Thoracic aorta (tissue), 2 donors: ENCODE measurements around the gene PRSS1. TPM values are rescaled to one million over a fixed set of nuclear protein-coding genes. Genes with fewer than 3 reads are reported as not detected.

Experiments used
- ATAC-seq: fragments of 150-250 bp; one replicate; pipeline ENCODE4 v1.8.0; 2017; ENCODE audit warnings: low read depth; ENCODE audit not compliant: insufficient number of reproducible peaks, low FRiP score
- DNase-seq: peaks from one replicate; pipeline ENCODE4 v3.0.0-alpha.2; 2020; ENCODE audit warnings: low spot score
- H3K27ac ChIP-seq, 2 donors: fragments of 200-600 bp; sonication (generic); 1 replicate in 1 of 2; 2 replicates in 1 of 2; pipeline ENCODE4 v1.5.1; 2016; ENCODE audit warnings: mild to moderate bottlenecking in 2 of 2, moderate library complexity in 2 of 2
- H3K27me3 ChIP-seq: fragments of 200-600 bp; sonication (generic); replicated peaks from 2 replicates; pipeline ENCODE4 v1.6.0; 2016; ENCODE audit warnings: mild to moderate bottlenecking; ENCODE audit not compliant: insufficient read depth
- H3K36me3 ChIP-seq: fragments of 200-600 bp; sonication (generic); one replicate; pipeline ENCODE4 v1.5.1; 2016
- H3K4me1 ChIP-seq, 2 donors: fragments of 200-600 bp; sonication (generic); 1 replicate in 1 of 2; 2 replicates in 1 of 2; pipeline versions ENCODE4 v1.5.1 to v1.6.0; 2016; ENCODE audit warnings: low read depth in 2 of 2, mild to moderate bottlenecking in 1 of 2; ENCODE audit not compliant: control insufficient read depth in 1 of 2
- H3K4me3 ChIP-seq: fragments of 200-600 bp; sonication (generic); 2 replicates; pipeline ENCODE4 v1.5.1; 2016; ENCODE audit warnings: mild to moderate bottlenecking
- H3K9me3 ChIP-seq: fragments of 200-600 bp; sonication (generic); 2 replicates; pipeline ENCODE4 v1.5.1; 2016
- total RNA-seq, 2 donors: library from RNA; depleted of rRNA; stranded (reverse); fragments of >200 nt; gene quantifications; one replicate each; pipeline versions ENCODE4 v1.1.0 to v1.2.3, GENCODE V29; 2016
- TF ChIP-seq, protein P1 (sequence below): fragments of 200-600 bp; sonication (generic); IDR thresholded peaks from one replicate; pipeline ENCODE4 v1.5.1; 2019; ENCODE audit warnings: antibody characterized with exemption

PRSS1 gene
- total RNA-seq, 2 donors from 2014 or later, result 5.1 to 16.9 TPM

GRCh38 chr7:142718313-142718712, 31.0 kb upstream of the PRSS1 start:
- TF ChIP-seq, protein P1, sequence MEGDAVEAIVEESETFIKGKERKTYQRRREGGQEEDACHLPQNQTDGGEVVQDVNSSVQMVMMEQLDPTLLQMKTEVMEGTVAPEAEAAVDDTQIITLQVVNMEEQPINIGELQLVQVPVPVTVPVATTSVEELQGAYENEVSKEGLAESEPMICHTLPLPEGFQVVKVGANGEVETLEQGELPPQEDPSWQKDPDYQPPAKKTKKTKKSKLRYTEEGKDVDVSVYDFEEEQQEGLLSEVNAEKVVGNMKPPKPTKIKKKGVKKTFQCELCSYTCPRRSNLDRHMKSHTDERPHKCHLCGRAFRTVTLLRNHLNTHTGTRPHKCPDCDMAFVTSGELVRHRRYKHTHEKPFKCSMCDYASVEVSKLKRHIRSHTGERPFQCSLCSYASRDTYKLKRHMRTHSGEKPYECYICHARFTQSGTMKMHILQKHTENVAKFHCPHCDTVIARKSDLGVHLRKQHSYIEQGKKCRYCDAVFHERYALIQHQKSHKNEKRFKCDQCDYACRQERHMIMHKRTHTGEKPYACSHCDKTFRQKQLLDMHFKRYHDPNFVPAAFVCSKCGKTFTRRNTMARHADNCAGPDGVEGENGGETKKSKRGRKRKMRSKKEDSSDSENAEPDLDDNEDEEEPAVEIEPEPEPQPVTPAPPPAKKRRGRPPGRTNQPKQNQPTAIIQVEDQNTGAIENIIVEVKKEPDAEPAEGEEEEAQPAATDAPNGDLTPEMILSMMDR, result no peak
- no peaks in the 10 kb centered on the region for H3K36me3 ChIP-seq
- no peaks in the 10 kb centered on the region for H3K4me1 ChIP-seq
- ATAC-seq (no peak), DNase-seq (no peak)
- no peak overlapping the region for H3K27ac ChIP-seq
- no peaks in the 10 kb centered on the region for H3K27me3 ChIP-seq
- no peak overlapping the region for H3K4me3 ChIP-seq
- H3K9me3 ChIP-seq, result no peaks in the 10 kb centered on the region

DNA sequence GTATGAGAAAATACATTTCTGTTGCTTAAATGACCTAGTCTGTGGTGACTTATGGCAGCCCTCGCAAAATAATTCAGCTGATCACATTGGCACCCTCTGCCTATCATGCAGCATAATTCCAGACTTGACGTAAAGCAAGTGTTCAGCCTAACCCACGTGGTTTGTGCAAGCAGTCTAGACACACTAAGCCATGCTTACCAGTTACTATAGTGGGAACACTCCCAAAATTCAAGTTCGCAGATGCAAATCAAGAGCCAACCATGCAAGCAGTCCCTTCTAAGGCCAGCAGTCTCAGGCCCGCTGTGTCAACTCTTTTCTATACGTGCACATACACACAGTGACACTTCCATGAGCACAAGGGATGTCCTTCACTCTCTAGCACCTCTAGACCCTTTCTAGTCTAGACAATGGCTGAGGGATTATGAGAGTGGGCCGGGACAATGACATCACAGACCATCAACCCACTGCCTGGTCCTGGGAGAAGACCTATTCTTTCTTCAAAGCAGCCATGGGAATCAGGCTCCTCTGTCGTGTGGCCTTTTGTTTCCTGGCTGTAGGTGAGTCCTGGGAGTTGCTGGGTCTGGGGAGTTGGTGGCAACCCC, 29.0 kb upstream of the PRSS1 start:
- no peak for DNase-seq

GRCh38 chr7:142720986-142721385, 28.3 kb upstream of the PRSS1 start:
- Histone ChIP-seq H3K4me1 (no peaks in the 10 kb centered on the region), H3K27me3 (no peaks in the 10 kb centered on the region), H3K27ac (no peak overlapping the region), H3K4me3 (no peak overlapping the region), H3K36me3 (no peaks in the 10 kb centered on the region), H3K9me3 (no peaks in the 10 kb centered on the region)
- ATAC-seq (no peak), DNase-seq (no peak)
- TF ChIP-seq, protein P1, result no peak

More for the DNA sequence above, 29.0 kb upstream of the PRSS1 start:
- Histone ChIP-seq H3K27ac (no peak overlapping the region), H3K27me3 (no peaks in the 10 kb centered on the region), H3K9me3 (no peaks in the 10 kb centered on the region), H3K4me1 (no peaks in the 10 kb centered on the region), H3K4me3 (no peak overlapping the region), H3K36me3 (no peaks in the 10 kb centered on the region)
- ATAC-seq, result no peak
- TF ChIP-seq, protein P1, result no peak

DNA sequence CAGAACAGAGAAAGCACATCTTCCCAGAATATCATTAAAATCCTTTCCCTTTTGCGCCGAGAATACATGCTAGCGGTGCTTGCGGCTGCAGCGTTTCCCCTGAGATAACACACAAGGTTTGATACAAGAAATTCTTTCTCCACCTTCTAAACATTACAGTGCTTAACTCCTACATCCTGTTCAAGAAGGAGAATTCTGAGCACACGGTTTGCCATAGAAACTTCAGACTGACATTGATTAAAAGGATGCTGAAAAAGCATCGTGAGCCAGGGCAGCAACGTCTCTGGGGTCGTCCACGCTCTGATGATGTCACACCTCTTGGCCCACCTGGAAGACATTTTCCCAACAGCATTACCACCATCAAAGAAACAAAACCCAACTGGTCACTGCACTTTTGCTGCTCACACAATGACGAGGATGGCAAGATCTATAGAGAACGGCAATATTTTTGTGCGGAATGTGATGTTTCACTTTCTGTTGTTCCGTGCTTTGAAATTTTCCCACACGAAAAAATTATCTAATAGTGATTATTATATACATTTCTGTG, 27.0 kb upstream of the PRSS1 start:
- no peaks in the 10 kb centered on the region for H3K4me1 ChIP-seq
- no peak overlapping the region for H3K4me3 ChIP-seq
- ATAC-seq (no peak), DNase-seq (no peak)
- H3K27me3 ChIP-seq, result no peaks in the 10 kb centered on the region
- no peak overlapping the region for H3K27ac ChIP-seq
- no peaks in the 10 kb centered on the region for H3K9me3 ChIP-seq
- TF ChIP-seq, protein P1, result no peak
- H3K36me3 ChIP-seq, result no peaks in the 10 kb centered on the region

DNA sequence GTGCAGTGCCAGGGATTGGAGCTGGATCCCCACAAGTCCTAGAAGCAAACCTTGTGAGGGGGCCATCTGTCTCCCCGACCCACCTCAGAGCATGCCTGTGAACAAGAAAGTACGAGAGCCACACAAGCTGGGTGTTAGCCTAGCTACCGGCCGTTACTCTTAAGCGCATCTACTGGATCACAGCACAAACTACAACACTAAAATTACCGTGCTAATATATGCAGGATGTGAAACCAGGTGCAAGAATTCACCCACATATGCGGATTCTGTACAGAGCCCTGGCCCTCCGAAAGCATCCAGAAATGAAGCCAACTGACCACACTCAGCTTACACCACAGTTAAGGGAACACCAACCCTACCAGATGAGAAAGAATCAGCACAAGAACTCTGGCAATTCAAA, 16.0 kb upstream of the PRSS1 start:
- Histone ChIP-seq H3K27me3 (no peaks in the 10 kb centered on the region), H3K9me3 (no peaks in the 10 kb centered on the region), H3K4me3 (no peak overlapping the region), H3K4me1 (no peaks in the 10 kb centered on the region), H3K36me3 (no peaks in the 10 kb centered on the region), H3K27ac (no peak overlapping the region)
- no peak for ATAC-seq
- no peak for DNase-seq
- TF ChIP-seq, protein P1, result no peak
